ENCODE data around the gene AXDND1.
"Not testable (repeated sequence)": the region's sequence is repeated elsewhere in the genome, so short reads cannot be mapped to it uniquely, and the experiment has no call there.

AXDND1 gene

GRCh38 chr1:179459606-179460206 lies 93.9 kb downstream of the AXDND1 start:
- DNase-seq, result not testable (repeated sequence)

GRCh38 chr1:179465661-179466060 lies 99.9 kb downstream of the AXDND1 start:
- DNase-seq, result not testable (repeated sequence)

- no peak for DNase-seq
Measured at GRCh38 chr1:179474713-179475112, 108.9 kb downstream of the AXDND1 start.

GRCh38 chr1:179476484-179476883 lies 110.7 kb downstream of the AXDND1 start:
- DNase-seq, result no peak

- no peak for DNase-seq
Measured at GRCh38 chr1:179478370-179478769, 112.6 kb downstream of the AXDND1 start.

GRCh38 chr1:179490611-179491010 lies 124.8 kb downstream of the AXDND1 start:
- no peak for DNase-seq

GRCh38 chr1:179493323-179493722 lies 127.6 kb downstream of the AXDND1 start:
- no peak for DNase-seq

- DNase-seq, result no peak
Measured at GRCh38 chr1:179506199-179506598, 140.4 kb downstream of the AXDND1 start.

- DNase-seq, result no peak
Measured at GRCh38 chr1:179509384-179509783, 143.6 kb downstream of the AXDND1 start.

- DNase-seq, result no peak
Measured at GRCh38 chr1:179510038-179510437, 144.3 kb downstream of the AXDND1 start.

- no peak for DNase-seq
Measured at GRCh38 chr1:179516976-179517705, 151.4 kb downstream of the AXDND1 start.

GRCh38 chr1:179518544-179518943 lies 152.8 kb downstream of the AXDND1 start:
- not testable (repeated sequence) for DNase-seq

GRCh38 chr1:179529482-179530195 lies 163.9 kb downstream of the AXDND1 start:
- no peak for DNase-seq

- DNase-seq, result no peak
Measured at GRCh38 chr1:179530352-179530751, 164.6 kb downstream of the AXDND1 start.

- no peak for DNase-seq
Measured at GRCh38 chr1:179541774-179542173, 176.0 kb downstream of the AXDND1 start.

- no peak for DNase-seq
Measured at GRCh38 chr1:179545321-179545720, 179.6 kb downstream of the AXDND1 start.

- peak in 3 of 56 donors; percentile 1 to 6 (median 2) for DNase-seq
Measured at GRCh38 chr1:179547021-179547535, 181.3 kb downstream of the AXDND1 start.

GRCh38 chr1:179548666-179549367 lies 183.0 kb downstream of the AXDND1 start:
- no peak for DNase-seq

GRCh38 chr1:179549368-179549700 lies 183.6 kb downstream of the AXDND1 start:
- no peak for DNase-seq

GRCh38 chr1:179550746-179551682 lies 185.2 kb downstream of the AXDND1 start:
- no peak for DNase-seq

GRCh38 chr1:179554427-179554826 lies 188.7 kb downstream of the AXDND1 start:
- no peak for DNase-seq

All from nucleus accumbens (tissue), 56 donors.